GM19035 (cell line): ENCODE measurements around the gene SEPSECS.
"Not testable (repeated sequence)": the region's sequence is repeated elsewhere in the genome, so short reads cannot be mapped to it uniquely, and the experiment has no call there.

Experiments used
- ATAC-seq: cut with Tn5 transposase; IDR thresholded peaks from one replicate; pipeline ENCODE4 v1.9.1; 2021; ENCODE audit not compliant: unreplicated experiment

Gene SEPSECS

DNA sequence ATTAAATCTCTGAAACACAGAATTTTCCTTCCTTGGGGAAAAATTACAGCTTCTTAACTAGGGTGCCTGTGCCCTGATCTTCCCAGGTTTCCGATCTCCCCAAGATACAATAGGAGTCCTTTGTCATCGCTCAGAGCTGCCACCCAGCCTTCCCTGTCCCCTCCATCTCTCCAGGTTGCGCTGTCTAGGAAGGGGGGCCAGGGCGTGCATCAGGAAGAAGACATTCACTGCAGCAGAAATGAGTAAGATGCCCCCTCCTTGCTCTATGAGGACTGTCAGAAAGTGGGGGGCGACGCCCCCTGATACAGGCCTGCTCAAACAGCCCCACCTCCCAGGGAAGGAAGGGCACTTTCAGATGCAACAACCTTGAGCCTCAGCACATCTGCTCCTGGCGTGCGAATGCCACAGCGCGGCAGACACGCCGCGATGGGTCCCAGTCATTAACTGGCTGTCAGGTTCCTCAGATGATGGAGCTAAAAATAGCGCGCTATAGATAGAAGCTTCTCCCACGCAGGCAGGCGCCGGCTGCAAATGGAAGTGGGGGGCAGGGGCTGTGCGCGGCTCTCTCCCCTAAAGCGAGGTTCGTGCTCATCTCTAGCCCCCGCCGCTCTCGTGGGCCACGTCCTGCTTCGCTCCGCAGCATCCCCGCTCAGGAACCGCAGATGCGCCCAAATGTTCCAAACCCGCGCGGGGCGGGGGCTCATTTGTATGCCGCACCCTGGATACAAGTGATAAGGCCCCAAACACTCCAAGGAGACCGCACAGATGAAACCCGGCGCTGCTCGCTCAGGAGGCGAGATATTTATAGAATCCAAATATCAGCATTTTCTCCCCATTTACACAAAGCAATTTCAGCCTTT lies 71.9 kb downstream of the SEPSECS start:
- ATAC-seq, result no peak

GRCh38 chr4:25085671-25086070 lies 74.6 kb downstream of the SEPSECS start:
- ATAC-seq, result no peak

- ATAC-seq, result not testable (repeated sequence)
These were observed 76.8 kb downstream of the SEPSECS start for GRCh38 chr4:25083441-25083840.

GRCh38 chr4:25081866-25082471 lies 78.3 kb downstream of the SEPSECS start:
- no peak for ATAC-seq

DNA sequence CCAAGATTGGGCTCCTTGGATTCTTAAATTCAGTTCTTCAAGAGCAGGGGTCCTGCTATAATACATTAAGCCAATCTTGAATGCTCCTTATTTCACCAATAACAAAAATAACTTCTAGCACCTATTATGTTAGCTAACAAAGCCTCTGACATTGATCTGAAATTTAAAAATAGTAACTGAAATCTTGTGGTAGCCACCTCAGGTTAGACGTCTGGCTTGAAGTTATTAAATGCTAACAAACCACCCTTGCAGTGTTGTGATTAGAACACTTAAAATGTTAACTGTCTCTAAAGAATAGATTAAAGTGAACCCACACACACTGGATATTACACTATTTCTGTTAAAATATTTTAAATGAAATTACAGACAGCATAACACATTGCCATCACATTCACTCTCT lies 79.7 kb downstream of the SEPSECS start:
- ATAC-seq, result no peak

DNA sequence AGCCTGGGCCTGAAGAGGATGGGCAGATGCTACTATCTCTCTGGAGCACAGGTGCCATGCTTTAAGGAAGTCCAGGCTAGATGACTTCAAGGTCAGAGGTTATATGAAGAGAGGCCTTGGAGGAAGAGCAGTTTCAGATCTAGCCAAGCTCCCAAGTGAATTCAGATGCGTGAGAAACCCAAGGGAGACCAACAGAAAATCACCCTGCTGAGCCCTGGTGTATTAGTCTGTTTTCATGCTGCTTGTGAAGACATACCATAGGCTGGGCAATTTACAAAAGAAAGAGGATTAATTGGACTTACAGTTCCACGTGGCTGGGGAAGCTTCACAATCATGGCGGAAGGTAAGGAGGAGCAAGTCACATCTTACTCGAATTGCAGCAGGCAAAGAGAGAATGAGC lies 81.7 kb downstream of the SEPSECS start:
- no peak for ATAC-seq

GRCh38 chr4:25076625-25077398 lies 83.4 kb downstream of the SEPSECS start:
- no peak for ATAC-seq

GRCh38 chr4:25075851-25076250 lies 84.4 kb downstream of the SEPSECS start:
- ATAC-seq, result no peak

DNA sequence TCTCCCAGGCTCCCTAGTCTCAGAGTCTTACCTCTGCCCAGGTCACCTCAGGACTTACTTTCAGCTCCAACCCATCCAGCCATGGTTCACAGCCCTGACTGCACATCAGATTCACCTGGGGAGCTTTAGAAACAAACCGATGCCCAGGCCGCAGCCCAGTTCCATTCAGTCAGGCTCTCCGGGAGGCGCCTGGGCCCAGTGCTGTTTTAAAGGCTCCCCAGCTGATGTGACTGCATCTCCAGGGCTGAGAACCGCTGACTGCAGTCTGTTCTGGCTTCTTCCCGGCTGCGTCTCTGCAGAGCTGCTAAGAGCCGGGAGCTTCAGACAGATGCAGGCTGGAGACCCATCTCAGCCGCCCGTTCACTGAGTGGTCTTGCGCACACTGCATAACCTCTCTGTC lies 85.1 kb downstream of the SEPSECS start:
- ATAC-seq, result no peak

DNA sequence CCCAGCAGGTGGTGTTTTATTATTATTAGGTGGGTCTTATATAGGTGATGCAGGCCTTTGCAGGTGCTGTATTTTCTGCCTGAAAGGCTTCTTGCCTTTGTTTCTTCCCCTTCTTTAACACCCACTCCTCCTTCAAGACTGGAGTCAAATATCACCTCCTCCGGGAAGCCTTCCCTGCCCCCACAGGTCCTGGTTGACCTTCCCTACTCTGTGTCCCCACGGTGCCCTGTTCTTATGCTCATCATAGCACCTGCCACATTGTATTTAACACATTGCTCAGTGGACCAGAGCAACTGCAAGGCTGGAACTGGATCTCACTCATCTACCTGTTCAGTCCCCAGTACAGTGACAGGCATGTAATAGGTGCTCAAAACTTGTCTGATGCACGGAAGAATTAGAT lies 89.7 kb downstream of the SEPSECS start:
- ATAC-seq, result no peak
